A673 (cell line): Measurements from ENCODE around the gene KCNJ4. TPM values are rescaled to one million over a fixed set of nuclear protein-coding genes. Genes with fewer than 3 reads are reported as not detected.

Experiments
- BruUV-seq: library from RNA; stranded (reverse); fragments of 400-500 nt; replicated peaks from 2 replicates; lab custom pipeline; 2021; lab: Mats Ljungman, UMichigan
- CTCF ChIA-PET: fragments of 300-600 bp; sonication (Branson Sonifier 250); formaldehyde crosslinking; loops from one replicate; lab custom pipeline; 2022; ENCODE audit warnings: antibody characterized with exemption; lab: Charles Lee
- POLR2A ChIA-PET: fragments of 300-600 bp; sonication (Branson Sonifier 250); formaldehyde crosslinking; loops from one replicate; lab custom pipeline; 2022; ENCODE audit warnings: antibody characterized with exemption; ENCODE audit not compliant: low non-redundant PET; lab: Charles Lee
- DNase-seq: peaks from one replicate; pipeline ENCODE4 v3.0.0-alpha.2; 2015; ENCODE audit warnings: low spot score
- H3K27ac ChIP-seq: fragments of 200-600 bp; sonication (generic); 2 replicates; pipeline ENCODE4 v1.5.1; 2016; ENCODE audit warnings: mixed run types, low read depth, mild to moderate bottlenecking, mixed read lengths, antibody characterized with exemption, low read length; ENCODE audit not compliant: poor library complexity, severe bottlenecking
- H3K27me3 ChIP-seq: fragments of 200-600 bp; sonication (generic); replicated peaks from 2 replicates; pipeline ENCODE4 v1.6.1; 2017; ENCODE audit warnings: mixed run types, low read depth, mild to moderate bottlenecking, mixed read lengths, antibody characterized with exemption, low read length; ENCODE audit not compliant: insufficient read depth, poor library complexity
- H3K36me3 ChIP-seq: fragments of 200-600 bp; sonication (generic); 2 replicates; pipeline ENCODE4 v1.6.1; 2016; ENCODE audit warnings: mixed run types, mild to moderate bottlenecking, mixed read lengths, antibody characterized with exemption, low read length; ENCODE audit not compliant: insufficient read depth, poor library complexity, severe bottlenecking
- H3K4me1 ChIP-seq: fragments of 200-600 bp; sonication (generic); 2 replicates; pipeline ENCODE4 v1.6.1; 2017; ENCODE audit warnings: mixed run types, mild to moderate bottlenecking, mixed read lengths, antibody characterized with exemption, low read length; ENCODE audit not compliant: insufficient read depth, poor library complexity, severe bottlenecking
- H3K4me3 ChIP-seq: fragments of 200-600 bp; sonication (generic); 2 replicates; pipeline ENCODE4 v1.5.1; 2016; ENCODE audit warnings: low read depth, mixed run types, mild to moderate bottlenecking, mixed read lengths, low read length; ENCODE audit not compliant: poor library complexity, severe bottlenecking
- H3K9me3 ChIP-seq: fragments of 200-600 bp; sonication (generic); 2 replicates; pipeline ENCODE4 v1.6.1; 2016; ENCODE audit warnings: mixed run types, low read depth, mild to moderate bottlenecking, mixed read lengths, antibody characterized with exemption, low read length; ENCODE audit not compliant: poor library complexity, severe bottlenecking
- CTCF ChIP-seq: fragments of 300-800, 200-600 bp; sonication (generic); conservative IDR thresholded peaks from 2 replicates; pipeline ENCODE4 v1.5.1; 2017; ENCODE audit warnings: low read depth, mild to moderate bottlenecking, antibody characterized with exemption, low read length, moderate library complexity, mixed read lengths
- EZH2 ChIP-seq: fragments of 200-600 bp; sonication (generic); IDR thresholded peaks from 2 replicates; pipeline ENCODE4 v1.6.1; 2017; ENCODE audit warnings: borderline replicate concordance, low read depth, mild to moderate bottlenecking, mixed read lengths, antibody characterized with exemption, low read length; ENCODE audit not compliant: poor library complexity, severe bottlenecking
- intact Hi-C: fragments of 100-400 bp; cut with micrococcal nuclease; formaldehyde crosslinking; loops from one replicate; pipeline ENCODE4 v1.10.0; 2022; ENCODE audit not compliant: unreplicated experiment
- total RNA-seq: library from RNA; stranded (reverse); gene quantifications from 2 replicates; pipeline ENCODE4 v1.2.3, GENCODE V29; 2021

The KCNJ4 gene
- total RNA-seq, 1 experiment from 2014 or later = 1.0 TPM

- BruUV-seq = no TSS peak
- intact Hi-C loops = no loop called here
- H3K4me3 ChIP-seq = no peak overlapping the region
- ChIA-PET CTCF (no interaction called here), POLR2A (interaction anchor here (0.6 kb wide), 1 partner anchor 440 kb away, joined by 3 read pairs; no protein-coding TSS in a partner anchor)
- no peak for DNase-seq
- TF ChIP-seq CTCF (no peak), EZH2 (no peak)
- H3K4me1 ChIP-seq = peaks cover 9% of the 10 kb centered on the region
- no peak overlapping the region for H3K27ac ChIP-seq
- H3K9me3 ChIP-seq = no peaks in the 10 kb centered on the region
- H3K27me3 ChIP-seq = peaks cover 8% of the 10 kb centered on the region
- H3K36me3 ChIP-seq = no peaks in the 10 kb centered on the region
These were observed 3.6 kb downstream of the KCNJ4 start for GRCh38 chr22:38451404-38451803.

GRCh38 chr22:38450234-38450797, 4.7 kb downstream of the KCNJ4 start:
- Histone ChIP-seq H3K9me3 (no peaks in the 10 kb centered on the region), H3K4me1 (peaks cover 4% of the 10 kb centered on the region), H3K4me3 (no peak overlapping the region), H3K27ac (no peak overlapping the region), H3K36me3 (no peaks in the 10 kb centered on the region), H3K27me3 (peaks cover 8% of the 10 kb centered on the region)
- no peak for TF ChIP-seq CTCF
- TF ChIP-seq EZH2 = no peak
- no TSS peak for BruUV-seq
- DNase-seq = no peak
- CTCF ChIA-PET = no interaction called here
- POLR2A ChIA-PET = interaction anchor here (0.6 kb wide), 1 partner anchor 835 kb away, joined by 5 read pairs; no protein-coding TSS in a partner anchor
- intact Hi-C loops = no loop called here

- H3K9me3 ChIP-seq = no peaks in the 10 kb centered on the region
- H3K27me3 ChIP-seq = peaks cover 8% of the 10 kb centered on the region
- ChIA-PET POLR2A (no interaction called here), CTCF (no interaction called here)
- no peak for DNase-seq
- no TSS peak for BruUV-seq
- H3K4me1 ChIP-seq = peaks cover 4% of the 10 kb centered on the region
- H3K27ac ChIP-seq = no peak overlapping the region
- H3K36me3 ChIP-seq = no peaks in the 10 kb centered on the region
- intact Hi-C loops = no loop called here
- no peak for TF ChIP-seq EZH2
- no peak for TF ChIP-seq CTCF
- no peak overlapping the region for H3K4me3 ChIP-seq
These were observed 5.2 kb downstream of the KCNJ4 start for GRCh38 chr22:38449776-38450175.
